Stimulated activated CD4-positive, alpha-beta T cell treated with anti-CD3 and anti-CD28 coated beads, TNF-alpha, amount 100 ng/mL, for 48 hours (primary cell): ENCODE data around the gene MAML2.
"Not testable (repeated sequence)": the region's sequence is repeated elsewhere in the genome, so short reads cannot be mapped to it uniquely, and the experiment has no call there.

Source experiments
- DNase-seq, 3 donors: peaks; one replicate each; pipeline ENCODE4 v3.0.0-alpha.2; 2020; ENCODE audit warnings: low read depth in 3 of 3

The MAML2 gene

DNA sequence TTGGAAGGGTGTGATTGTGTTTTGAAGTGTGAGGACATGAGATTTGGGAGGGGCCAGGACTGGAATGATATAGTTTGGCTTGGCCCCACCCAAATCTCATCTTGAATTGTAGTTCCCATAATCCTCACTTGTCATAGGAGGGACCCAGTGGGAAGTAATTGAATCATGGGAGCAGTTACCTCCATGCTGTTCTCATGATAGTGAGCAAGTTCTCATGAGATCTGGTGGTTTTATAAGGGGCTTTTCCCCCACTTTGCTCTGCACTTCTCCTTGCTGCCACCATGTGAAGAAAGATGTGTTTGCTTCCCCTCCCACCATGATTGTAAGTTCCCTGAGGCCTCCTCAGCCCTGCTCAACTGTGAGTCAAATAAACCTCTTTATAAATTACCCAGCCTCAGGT, 71.6 kb downstream of the MAML2 start:
- DNase-seq: not testable (repeated sequence)

DNA sequence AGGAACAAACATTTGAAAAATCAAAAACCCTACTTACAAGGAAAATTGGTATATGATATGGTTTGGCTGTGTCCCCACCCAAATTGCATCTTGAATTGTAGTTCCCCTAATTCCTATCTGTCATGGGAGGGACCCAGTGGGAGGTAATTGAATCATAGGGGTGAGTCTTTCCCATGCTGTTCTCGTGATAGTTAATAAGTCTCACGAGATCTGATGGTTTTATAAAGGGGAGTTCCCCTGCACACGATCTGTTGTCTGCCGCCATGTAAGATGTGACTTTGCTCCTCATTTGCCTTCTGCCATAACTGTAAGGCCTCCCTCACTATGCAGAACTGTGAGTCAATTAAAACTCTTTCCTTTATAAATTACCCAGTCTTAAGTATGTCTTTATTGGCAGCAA, 74.5 kb downstream of the MAML2 start:
- DNase-seq: not testable (repeated sequence)

DNA sequence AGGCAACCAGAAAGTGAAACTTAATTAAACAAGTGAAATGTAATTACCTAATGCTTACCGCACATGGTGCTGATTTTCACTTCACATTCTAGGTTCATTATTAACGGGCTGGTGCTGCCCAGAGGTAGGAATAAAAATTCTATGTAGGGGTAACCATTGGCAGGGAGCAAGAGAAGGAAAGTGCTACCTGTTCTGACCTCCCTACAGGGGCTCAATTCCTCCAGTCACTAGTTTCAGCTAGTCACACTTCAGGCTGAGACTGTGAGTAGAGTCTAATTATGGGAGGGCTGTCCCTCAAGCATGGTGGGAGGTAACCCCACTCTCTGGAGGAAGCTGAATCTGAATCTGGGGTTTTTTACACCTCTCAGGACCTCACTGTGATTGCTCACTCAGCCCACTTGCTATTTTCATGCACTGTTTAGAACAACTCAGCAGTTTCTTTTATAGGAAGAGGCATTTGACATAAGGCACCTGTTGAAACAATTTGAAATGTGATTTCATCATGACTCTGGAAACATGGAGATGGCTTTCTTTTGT, 75.4 kb downstream of the MAML2 start:
- peak in 2 of 3 donors; percentile 38 to 43 for DNase-seq

DNA sequence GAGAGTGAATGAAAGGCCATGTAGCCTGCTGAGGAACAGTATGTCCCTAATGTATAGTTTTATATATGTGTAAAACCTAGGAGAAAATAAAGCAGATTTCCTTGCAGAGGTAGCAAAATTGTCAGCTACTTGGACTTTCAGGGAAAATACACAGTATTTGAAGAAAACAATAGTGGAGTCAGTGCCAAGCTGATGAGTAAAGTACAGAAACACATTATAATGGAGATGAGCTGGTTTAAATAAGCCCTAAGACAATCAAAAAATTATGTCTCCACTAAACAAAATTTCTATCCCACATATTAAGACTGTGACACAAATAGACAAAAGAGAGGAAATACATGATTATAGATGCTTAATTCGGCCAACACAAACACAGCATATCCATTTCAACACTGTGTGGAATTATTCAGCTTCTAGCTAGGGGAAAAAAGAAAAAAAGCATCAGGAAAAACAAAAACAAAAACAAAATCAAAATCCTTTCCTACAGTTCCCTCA, 75.9 kb downstream of the MAML2 start:
- no peak for DNase-seq

DNA sequence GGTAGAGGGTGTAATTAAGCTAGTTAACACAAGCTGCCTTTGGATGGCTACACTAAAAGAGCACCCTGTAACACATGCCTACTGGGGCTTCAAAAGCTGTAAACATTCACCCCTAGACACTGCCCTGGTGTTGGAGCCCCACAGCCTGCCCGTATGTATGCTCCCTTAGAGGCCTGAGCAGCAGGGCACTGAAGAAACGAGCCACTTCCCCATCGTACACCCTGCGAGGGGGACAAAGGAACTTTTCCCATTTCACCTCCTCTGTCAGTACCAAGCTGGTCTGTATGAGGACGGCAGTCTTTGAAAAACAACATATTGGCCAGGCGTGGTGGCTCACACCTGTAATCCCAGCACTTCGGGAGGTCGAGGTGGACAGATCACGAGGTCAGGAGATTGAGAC, 77.0 kb downstream of the MAML2 start:
- no peak for DNase-seq

DNA sequence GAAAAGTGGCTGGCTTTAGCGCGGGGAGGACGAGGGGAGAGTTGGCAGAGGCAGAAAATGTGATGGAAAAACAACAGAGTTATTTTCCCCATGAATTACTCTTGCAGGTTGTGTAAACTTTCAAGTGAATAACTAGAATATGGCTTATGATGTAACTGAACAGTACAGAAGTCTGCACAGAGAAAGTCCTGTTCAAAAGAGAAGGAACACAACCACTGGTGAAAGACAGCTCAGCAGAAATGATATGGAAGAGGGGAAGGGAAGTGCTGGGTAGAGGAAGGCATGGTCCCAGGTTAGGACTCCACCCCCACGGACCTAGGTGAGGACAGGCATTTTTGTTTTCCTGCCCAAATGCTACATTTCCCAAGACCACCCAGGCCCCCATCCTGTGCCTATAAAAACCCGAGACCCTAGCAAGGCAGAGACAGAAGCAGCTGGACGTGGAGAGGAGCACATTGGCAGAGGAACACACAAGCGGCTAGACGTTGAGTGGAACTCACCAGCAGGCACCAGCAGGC, 77.7 kb downstream of the MAML2 start:
- no peak for DNase-seq

DNA sequence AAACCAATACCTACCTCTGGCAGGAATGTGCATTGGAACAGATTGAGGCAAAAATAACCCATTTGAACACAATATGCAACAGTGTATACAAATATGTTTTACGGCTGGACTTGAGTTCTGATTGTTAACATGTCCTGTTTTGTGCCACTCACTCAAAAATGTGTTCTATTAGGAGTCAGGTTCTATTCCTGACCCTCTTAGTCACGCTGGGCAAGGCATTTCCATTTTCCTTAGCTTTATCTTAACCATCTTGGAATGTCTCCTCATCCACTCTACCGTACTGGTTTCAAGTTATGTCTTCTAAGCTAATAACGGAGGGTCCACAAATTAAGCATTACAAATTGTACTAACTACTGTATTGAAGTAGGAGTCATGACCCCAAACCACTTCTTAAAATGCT, 78.6 kb downstream of the MAML2 start:
- DNase-seq: no peak

DNA sequence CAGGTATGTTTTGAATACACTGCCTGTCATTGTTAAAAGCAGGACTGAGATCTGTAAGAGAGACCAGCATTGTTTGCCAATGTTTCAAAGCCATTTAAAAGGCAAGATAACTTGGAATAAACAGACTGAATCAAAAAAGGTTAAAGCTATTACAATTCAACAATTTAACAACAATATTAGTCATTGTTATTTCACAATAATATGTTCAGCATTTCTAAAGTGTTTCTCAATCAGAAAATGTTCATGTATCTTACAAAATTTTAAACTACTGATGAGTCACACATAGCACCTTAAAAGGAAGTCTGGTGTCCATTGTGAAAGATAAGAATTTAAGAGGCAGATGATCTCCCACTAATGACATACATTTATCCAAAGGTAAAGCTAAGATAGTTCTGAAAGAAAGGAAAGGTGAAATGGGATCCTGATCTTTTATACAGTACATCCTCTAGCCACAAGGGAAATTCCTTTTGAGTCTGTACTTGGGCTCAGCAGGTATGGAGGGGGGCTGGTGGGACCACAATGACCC, 79.7 kb downstream of the MAML2 start:
- no peak for DNase-seq

DNA sequence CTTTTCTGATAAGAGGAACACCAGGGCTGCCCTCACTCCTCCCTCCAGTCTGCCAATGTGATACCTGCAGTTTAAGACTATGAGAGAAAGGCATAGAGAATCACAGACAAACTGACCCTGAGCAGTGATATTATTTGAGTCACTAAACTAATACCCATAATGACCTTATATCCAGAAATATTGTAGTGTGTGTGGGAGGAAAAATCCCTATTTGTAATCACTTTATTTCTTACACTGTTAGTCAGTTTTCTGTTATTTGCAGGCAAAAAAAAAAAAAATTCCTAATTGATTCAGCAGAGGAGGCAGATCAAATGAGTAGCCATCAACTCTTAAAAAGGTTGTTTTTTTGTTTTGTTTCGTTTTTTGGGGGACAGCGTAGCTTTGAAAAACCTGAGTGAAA, 82.5 kb downstream of the MAML2 start:
- no peak for DNase-seq

DNA sequence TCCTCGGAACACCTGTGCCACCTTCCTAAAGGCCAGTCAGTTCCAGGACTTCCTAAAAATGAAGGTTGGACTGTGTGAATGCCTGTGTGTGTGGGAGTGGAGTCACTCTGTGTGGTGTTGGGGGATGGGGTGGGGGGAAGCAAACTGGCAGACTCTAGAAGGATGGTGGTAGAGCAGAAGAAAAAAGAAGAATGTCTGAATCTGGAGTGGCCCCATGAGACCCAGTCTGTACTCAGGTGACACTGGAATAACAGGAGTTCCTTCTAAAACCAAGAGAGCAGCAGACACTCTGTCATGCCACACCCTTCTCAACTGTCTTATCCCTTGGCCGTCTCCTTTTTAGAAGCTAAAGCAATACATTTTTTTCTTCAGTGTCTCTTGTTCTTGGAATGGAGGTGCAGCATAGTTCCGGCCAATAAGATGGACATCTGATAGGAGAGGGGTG, 82.9 kb downstream of the MAML2 start:
- no peak for DNase-seq

DNA sequence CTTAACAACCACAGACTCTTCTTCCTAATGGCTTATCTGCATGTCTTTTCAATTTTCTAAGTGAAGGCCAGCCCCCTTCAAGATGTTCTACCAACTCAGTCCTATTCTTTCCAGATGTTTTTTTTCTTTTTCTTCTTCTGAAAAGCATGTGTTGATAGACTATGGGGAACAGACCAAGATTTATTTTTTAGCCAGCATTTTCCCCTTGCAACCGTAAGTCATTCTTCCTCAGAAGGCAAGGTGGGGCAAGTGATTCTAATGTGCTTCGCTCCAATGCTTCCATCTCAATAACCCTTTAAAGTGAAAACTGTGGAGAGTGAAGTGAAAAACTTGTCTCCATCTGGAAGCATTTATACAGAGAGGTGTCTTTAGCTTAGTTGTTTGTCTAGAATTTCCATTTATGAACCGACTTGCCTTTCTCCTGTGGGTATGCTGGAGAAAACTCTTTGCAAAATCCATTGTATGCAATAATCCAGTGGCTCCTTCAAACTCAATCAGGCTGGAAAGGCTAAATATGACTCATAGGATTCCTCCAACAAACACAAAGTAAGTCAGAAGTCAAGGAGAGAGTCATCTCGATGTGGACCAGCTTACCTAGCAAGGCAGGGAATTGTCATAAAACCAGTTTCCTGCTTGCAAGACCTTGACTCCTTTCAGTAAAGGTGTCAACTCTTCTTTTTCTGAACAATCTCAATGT, 83.7 kb downstream of the MAML2 start:
- DNase-seq: no peak

DNA sequence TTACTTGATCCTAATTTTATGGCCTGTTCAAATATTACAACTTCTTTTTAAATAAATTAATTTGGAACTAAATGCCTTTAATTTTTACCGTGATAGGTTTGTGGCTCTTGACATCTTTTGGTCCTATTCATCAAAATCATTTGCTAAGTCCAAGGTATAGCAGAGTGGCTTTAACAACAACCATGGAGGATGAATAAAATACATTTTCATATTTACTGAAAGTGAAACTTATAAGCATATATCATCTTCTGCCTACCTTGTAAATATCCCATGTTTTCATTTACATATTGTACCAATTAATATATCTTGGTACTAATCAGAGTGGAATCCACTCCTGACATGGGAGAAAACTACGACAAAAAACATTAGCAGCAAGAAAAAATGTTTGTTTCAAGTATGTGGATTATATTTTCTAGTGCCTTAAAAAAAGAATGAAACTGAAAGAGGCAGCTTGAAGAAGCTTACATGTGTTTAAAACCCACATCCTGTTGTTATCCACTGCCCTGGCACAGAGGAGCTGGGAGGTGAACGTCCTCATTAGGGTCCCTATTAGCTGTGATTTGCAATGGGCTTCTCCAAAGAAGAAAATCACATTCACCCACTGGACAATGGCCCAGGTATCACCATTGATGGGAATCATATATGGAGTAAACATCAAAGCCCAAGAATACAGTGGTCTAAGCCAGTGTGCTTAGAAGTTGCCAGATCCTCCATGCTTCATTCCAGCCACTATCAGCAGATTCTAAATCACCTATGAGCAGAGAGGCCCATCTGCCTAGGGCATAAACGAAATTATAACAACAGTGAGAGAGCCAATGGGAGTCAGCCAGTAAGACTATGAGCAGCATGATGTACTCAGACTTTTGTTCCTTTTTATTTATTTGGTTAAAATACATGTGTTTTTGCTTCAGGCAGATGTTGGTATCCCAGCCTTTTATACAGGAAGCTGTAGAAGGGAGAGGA, 84.7 kb downstream of the MAML2 start:
- DNase-seq: no peak

DNA sequence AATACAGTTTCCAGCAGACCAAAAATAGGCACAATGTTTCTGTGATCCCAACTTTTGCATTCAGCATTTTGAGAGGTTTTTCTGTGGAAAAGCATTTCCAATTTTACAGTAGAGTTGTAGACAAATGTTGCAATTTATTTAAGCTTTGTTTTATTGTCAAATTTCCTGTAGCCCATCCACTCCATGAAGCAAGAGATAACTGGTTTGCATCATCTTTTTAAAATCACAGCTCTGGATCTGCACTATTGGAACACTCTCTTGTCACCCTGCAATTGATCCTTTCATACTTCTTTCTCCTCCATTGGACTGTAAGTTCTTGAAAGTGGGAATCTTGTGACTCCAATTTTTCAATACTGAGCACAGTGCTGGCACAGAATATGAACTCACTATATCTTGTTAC, 86.0 kb downstream of the MAML2 start:
- DNase-seq: no peak

DNA sequence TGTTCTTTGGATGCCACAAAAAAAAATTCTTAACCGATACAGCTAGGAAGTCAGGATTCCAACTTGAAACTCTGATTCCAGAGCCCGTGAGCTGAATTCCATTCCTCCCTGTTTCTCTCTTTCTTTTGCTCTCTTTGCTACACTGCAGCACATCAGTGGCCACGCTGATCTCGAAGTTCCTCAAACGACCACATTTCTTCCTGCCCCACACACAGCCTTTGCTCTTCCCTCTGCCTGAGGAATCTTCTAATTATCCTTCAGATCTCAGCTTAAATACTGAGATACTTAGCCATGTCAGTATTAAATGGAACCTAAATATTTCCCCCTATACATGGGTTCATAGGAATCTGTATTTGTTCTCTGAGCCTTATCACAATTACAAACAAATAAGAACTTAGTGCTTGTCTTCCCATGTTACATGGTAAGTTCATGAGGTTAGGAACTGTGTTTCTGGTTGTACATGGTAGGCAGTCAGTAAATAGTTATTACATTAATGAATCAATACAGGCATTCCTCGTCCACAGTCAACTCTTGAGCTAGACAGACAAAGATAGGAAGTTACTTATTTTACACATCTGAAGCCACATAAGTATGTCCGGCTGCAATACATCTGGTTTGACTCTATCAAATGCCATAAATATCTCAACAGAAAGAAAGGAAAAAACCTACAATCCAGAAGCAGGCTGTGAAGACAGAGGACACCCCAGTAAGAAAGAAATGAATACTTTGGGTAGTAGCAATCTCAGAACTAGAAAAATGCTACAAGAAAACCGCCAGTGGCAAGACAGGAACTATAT, 86.6 kb downstream of the MAML2 start:
- no peak for DNase-seq

DNA sequence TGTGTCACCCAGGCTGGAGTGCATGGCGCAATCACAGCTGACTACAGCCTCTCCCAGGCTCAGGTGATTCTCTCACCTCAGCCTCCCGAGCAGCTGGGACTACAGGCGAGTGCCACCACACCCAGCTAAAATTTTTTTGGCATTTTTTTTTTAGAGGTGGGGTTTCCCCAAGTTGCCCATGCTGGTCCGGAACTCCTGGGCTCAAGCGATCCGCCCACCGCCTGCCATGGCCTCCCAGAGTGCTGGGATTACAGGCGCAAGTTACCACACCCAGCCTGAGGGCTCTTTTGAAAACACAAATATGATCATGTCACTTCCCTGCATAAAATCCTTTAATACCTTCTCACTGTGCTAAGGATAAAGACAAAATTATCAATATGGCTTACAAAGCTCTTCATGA, 88.1 kb downstream of the MAML2 start:
- DNase-seq: no peak

DNA sequence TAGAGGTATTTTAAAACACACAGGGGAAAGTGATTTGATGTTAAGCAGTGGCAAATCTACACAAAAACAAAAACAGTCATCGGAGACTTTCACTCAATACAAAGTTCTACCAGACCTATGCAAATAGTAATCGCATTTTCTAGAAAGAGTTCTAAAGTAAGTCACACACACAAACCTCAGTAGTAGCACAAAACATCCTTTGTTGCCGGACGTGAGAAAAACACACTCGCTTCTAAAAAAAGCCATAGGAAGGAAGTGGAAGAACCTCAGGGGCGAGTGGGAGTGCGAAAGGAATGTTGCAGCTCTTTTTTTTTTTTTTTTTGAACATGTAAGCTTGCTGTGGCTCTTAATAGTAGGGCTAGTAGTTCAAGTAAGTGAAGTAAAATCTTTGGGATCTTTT, 88.9 kb downstream of the MAML2 start:
- no peak for DNase-seq

DNA sequence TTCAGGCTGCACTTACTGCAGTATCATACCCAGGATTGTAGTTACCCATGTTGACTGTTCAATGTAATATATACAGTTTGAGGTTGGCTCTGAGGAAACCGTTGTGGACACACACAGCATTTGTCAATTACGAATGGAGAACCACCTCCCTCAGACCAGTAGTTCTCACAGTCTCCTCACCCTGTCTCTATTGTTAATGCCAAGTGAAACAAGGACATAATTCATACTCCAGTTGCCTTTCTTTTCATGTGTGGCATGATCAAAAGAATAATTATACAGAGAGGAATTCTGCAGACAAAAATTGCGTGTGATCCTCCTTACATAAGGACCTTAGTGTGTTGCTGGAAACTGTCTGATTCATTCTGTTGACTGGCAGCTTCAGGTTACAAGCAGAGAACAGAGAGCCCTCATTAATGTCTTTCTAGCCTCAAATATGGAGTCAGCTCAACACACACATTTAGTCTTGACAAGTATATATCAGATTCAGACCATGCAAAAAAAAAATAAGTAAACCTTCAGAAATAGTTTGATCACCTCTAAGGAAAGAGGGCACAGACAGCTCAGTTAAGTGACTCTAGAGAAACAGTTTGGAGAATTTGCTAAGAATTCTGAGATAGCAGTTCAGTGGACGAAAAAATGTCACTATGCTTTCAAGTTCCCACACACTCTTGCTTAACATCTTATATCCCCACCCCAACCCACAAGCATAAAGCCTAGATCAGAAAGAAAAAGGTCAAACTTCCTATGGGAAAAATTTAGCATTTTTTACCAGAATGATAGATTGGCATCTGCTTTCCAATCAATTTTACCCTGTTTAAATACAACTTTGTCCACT, 96.1 kb downstream of the MAML2 start:
- no peak for DNase-seq

DNA sequence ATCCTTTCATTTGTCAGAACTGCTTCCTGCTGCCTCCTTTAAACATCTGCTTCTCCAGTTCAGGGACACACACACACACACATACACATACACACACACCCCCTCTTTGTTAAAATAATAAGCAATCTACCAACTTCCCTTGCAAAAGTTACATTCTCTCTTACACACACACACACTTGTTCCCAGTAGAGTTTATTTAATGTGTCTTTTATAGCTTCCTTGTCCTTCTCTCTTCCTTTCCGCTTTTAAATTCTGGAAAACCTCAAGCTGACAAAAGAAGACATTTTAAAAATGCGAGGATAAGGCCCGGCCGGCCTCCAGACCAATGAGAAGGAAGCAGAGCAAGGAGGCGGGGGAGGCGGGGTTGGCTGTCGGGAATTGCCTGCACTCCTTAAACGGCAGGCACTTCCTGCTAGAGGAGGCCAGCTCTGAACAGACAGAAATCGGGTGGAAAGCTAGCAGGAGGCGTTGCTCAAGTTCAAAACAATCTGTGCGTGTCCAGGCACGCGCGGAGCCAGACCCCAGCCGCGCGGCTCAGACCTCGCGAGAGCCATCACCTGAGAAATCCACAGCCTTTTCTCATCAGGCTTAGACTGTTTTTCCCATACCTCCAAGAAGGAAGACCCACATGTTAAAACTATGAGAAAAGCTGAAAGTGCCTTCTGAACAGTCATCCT, 99.9 kb downstream of the MAML2 start:
- DNase-seq: peak; percentile 66 to 79 (median 78)

DNA sequence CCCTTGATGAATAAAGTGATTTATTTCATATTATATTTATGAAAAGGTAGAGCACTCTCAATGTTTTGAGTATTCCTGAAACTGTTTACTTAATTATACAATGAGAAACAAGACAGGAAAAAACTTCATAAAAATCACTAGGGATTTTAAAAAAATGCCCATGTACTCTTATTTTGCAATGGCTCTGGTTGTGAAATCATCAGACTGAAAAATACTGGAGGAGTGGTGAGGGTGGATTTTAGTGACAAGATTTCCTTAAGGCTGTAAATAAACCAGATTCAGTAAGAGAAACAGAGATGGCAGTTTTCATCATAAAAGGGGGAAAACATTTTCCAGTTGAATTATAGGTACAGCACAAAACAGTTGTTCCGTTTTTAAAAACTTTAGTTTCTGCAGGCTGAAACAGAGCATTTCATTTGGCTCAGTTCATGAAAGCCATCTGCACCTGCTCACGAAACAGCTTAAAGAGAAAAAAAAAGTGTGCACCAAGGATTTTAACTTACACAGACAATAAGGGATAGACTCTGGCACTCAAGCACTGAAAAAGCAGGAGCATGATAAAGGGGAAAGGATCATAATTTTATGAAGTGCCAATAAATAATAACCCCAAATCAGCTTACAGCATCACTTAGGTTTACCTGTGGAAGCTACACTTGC, 100.7 kb downstream of the MAML2 start:
- no peak for DNase-seq
